MM.1S (cell line): ENCODE measurements around the gene CABLES2.

ENCODE experiments used
- CTCF ChIP-seq: fragments of 300-600 bp; sonication (generic); IDR thresholded peaks from 2 replicates; pipeline ENCODE4 v1.5.1; 2016; ENCODE audit warnings: antibody characterized with exemption, low read length, mixed read lengths
- EZH2phosphoT487 ChIP-seq: fragments of 300-600 bp; sonication (generic); IDR thresholded peaks from 2 replicates; pipeline ENCODE4 v1.6.1; 2018; ENCODE audit warnings: antibody characterized with exemption, low read length

- no peak for TF ChIP-seq CTCF
- no peak for TF ChIP-seq EZH2phosphoT487
Observed at GRCh38 chr20:62444286-62444685, 37.2 kb upstream of the CABLES2 start.
